HUES64 (cell line): Measurements from ENCODE around the gene IARS2.
A peak's percentile ranks its signal among the peaks of the same experiment; 100 is the strongest.
"Not testable (repeated sequence)": the region's sequence is repeated elsewhere in the genome, so short reads cannot be mapped to it uniquely, and the experiment has no call there.

Experiments
- H3K27ac ChIP-seq: 2 replicates; pipeline ENCODE4 v1.7.0; 2013; ENCODE audit warnings: low read depth, low read length, inconsistent platforms
- H3K27me3 ChIP-seq: 2 replicates; pipeline ENCODE4 v1.6.1; 2013; ENCODE audit warnings: mild to moderate bottlenecking, low read length; ENCODE audit not compliant: insufficient read depth
- H3K36me3 ChIP-seq: 2 replicates; pipeline ENCODE4 v1.6.1; 2013; ENCODE audit warnings: mild to moderate bottlenecking, low read length; ENCODE audit not compliant: insufficient read depth
- H3K4me1 ChIP-seq: 2 replicates; pipeline ENCODE4 v1.6.1; 2013; ENCODE audit warnings: mild to moderate bottlenecking, low read length, moderate library complexity; ENCODE audit not compliant: insufficient read depth
- H3K4me3 ChIP-seq: 2 replicates; pipeline ENCODE4 v1.5.1; 2013; ENCODE audit warnings: mild to moderate bottlenecking, low read length, moderate library complexity
- H3K9ac ChIP-seq: 2 replicates; pipeline ENCODE4 v1.6.1; 2013; ENCODE audit warnings: mild to moderate bottlenecking, low read depth, low read length
- H3K9me3 ChIP-seq: 2 replicates; pipeline ENCODE4 v1.6.1; 2013; ENCODE audit warnings: low read depth, low read length; ENCODE audit not compliant: insufficient read depth
- whole genome bisulfite sequencing: fragments of 150-250, 120-280 bp; methylation state at CpG from one replicate; pipeline ENCODE4 v1.1.7; 2013; ENCODE audit warnings: missing lambda C conversion rate; 5-methylcytosine and 5-hydroxymethylcytosine counted together

Gene IARS2

GRCh38 chr1:220077887-220078286 lies 16.0 kb upstream of the IARS2 start:
- no peak overlapping the region for H3K4me3 ChIP-seq
- no peak overlapping the region for H3K9ac ChIP-seq
- WGBS: 96% methylated on average over 2 of the region's 3 CpGs
- no peak overlapping the region for H3K27ac ChIP-seq
- no peaks in the 10 kb centered on the region for H3K9me3 ChIP-seq
- H3K27me3 ChIP-seq: no peaks in the 10 kb centered on the region
- H3K4me1 ChIP-seq: no peaks in the 10 kb centered on the region
- H3K36me3 ChIP-seq: peaks cover 6% of the 10 kb centered on the region

- Histone ChIP-seq H3K9me3 (no peaks in the 10 kb centered on the region), H3K27me3 (no peaks in the 10 kb centered on the region), H3K9ac (no peak overlapping the region), H3K27ac (no peak overlapping the region), H3K4me3 (no peak overlapping the region), H3K4me1 (no peaks in the 10 kb centered on the region), H3K36me3 (no peaks in the 10 kb centered on the region)
- WGBS: no CpG with 5 or more reads among the region's 1 CpG
These were observed 9.5 kb upstream of the IARS2 start for GRCh38 chr1:220084460-220084859.

GRCh38 chr1:220086261-220086686 lies 7.7 kb upstream of the IARS2 start:
- H3K27ac ChIP-seq, H3K4me3 ChIP-seq, H3K36me3 ChIP-seq, H3K9me3 ChIP-seq, H3K4me1 ChIP-seq, H3K27me3 ChIP-seq, H3K9ac ChIP-seq: not testable (repeated sequence)
- 87% methylated on average over 15 of the region's 15 CpGs for WGBS

- Histone ChIP-seq H3K27me3 (no peaks in the 10 kb centered on the region), H3K36me3 (no peaks in the 10 kb centered on the region), H3K9me3 (no peaks in the 10 kb centered on the region), H3K4me3 (peak within 1 kb of the TSS; percentile 77), H3K27ac (no peak within 1 kb of the TSS), H3K9ac (peak within 1 kb of the TSS; percentile 43; the same call in 1 of the 2 replicates), H3K4me1 (0 out of 2 replicates have a peak, but pooled peaks cover 3% of the 10 kb centered on the region)
- 4% methylated on average over 32 of the region's 35 CpGs for WGBS
These were observed 4.0 kb upstream of the IARS2 start, which contains the start of gene BPNT1 for GRCh38 chr1:220089650-220090556. Gene BPNT1, minus strand, starts transcription at chr1:220089788. Its CDS starts 9,942 bp downstream, at chr1:220079846.

- Histone ChIP-seq H3K4me3 (no peak overlapping the region), H3K27ac (no peak overlapping the region), H3K27me3 (no peaks in the 10 kb centered on the region), H3K36me3 (peaks cover 17% of the 10 kb centered on the region), H3K4me1 (0 out of 2 replicates have a peak, but pooled peaks cover 3% of the 10 kb centered on the region), H3K9ac (no peak overlapping the region), H3K9me3 (no peaks in the 10 kb centered on the region)
- 100% methylated on average over 1 of the region's 1 CpG for WGBS
These were observed 1.2 kb upstream of the IARS2 start for GRCh38 chr1:220092694-220093093.

GRCh38 chr1:220093361-220094015 lies 444 bp upstream of the IARS2 start:
- Histone ChIP-seq H3K27me3 (no peaks in the 10 kb centered on the region), H3K4me1 (0 out of 2 replicates have a peak, but pooled peaks cover 3% of the 10 kb centered on the region), H3K9me3 (no peaks in the 10 kb centered on the region), H3K27ac (no peak overlapping the region), H3K9ac (no peak overlapping the region), H3K36me3 (peaks cover 24% of the 10 kb centered on the region), H3K4me3 (0 out of 2 replicates have a peak overlapping the region, but pooled peaks have one; percentile 1)
- 36% methylated on average over 12 of the region's 12 CpGs for WGBS

GRCh38 chr1:220099826-220100225 lies 5.9 kb downstream of the IARS2 start:
- H3K27me3 ChIP-seq: no peaks in the 10 kb centered on the region
- no peak overlapping the region for H3K27ac ChIP-seq
- H3K36me3 ChIP-seq: peaks cover 85% of the 10 kb centered on the region
- no peak overlapping the region for H3K4me3 ChIP-seq
- H3K9me3 ChIP-seq: no peaks in the 10 kb centered on the region
- H3K4me1 ChIP-seq: no peaks in the 10 kb centered on the region
- H3K9ac ChIP-seq: no peak overlapping the region

- 95% methylated on average over 6 of the region's 6 CpGs for WGBS
- H3K9me3 ChIP-seq, H3K4me3 ChIP-seq, H3K9ac ChIP-seq, H3K27me3 ChIP-seq, H3K4me1 ChIP-seq, H3K27ac ChIP-seq: not testable (repeated sequence)
- peaks cover 78% of the 10 kb centered on the region for H3K36me3 ChIP-seq
These were observed 16.5 kb downstream of the IARS2 start for GRCh38 chr1:220110473-220110872.

- H3K36me3 ChIP-seq: peaks cover 75% of the 10 kb centered on the region
- H3K9me3 ChIP-seq, H3K9ac ChIP-seq, H3K4me3 ChIP-seq, H3K27ac ChIP-seq, H3K27me3 ChIP-seq, H3K4me1 ChIP-seq: not testable (repeated sequence)
- 94% methylated on average over 4 of the region's 4 CpGs for WGBS
These were observed 18.7 kb downstream of the IARS2 start for GRCh38 chr1:220112600-220112999.

- no peaks in the 10 kb centered on the region for H3K4me1 ChIP-seq
- no peaks in the 10 kb centered on the region for H3K27me3 ChIP-seq
- no peaks in the 10 kb centered on the region for H3K9me3 ChIP-seq
- no peak overlapping the region for H3K9ac ChIP-seq
- peaks cover 78% of the 10 kb centered on the region for H3K36me3 ChIP-seq
- H3K4me3 ChIP-seq: no peak overlapping the region
- WGBS: 94% methylated on average over 4 of the region's 5 CpGs
- no peak overlapping the region for H3K27ac ChIP-seq
These were observed 19.3 kb downstream of the IARS2 start for GRCh38 chr1:220113136-220113695.

- Histone ChIP-seq H3K9ac (no peak overlapping the region), H3K4me1 (no peaks in the 10 kb centered on the region), H3K27ac (no peak overlapping the region), H3K9me3 (no peaks in the 10 kb centered on the region), H3K27me3 (no peaks in the 10 kb centered on the region), H3K4me3 (no peak overlapping the region), H3K36me3 (peaks cover 48% of the 10 kb centered on the region)
- 95% methylated on average over 6 of the region's 6 CpGs for WGBS
These were observed 25.1 kb downstream of the IARS2 start for GRCh38 chr1:220119043-220119512.
